ENCODE results near the gene BOC. TPM values are rescaled to one million over a fixed set of nuclear protein-coding genes. Genes with fewer than 3 reads are reported as not detected.
A peak's percentile ranks its signal among the peaks of the same experiment; 100 is the strongest.

Gene BOC
- total RNA-seq, 1 experiment from 2014 or later, result 13.4 TPM

- Histone ChIP-seq H3K4me3 (no peak overlapping the region), H3K36me3 (peaks cover 19% of the 10 kb centered on the region), H3K27ac (no peak overlapping the region), H3K4me1 (peaks cover 55% of the 10 kb centered on the region), H3K9me3 (replicated peaks) (no peaks in the 10 kb centered on the region), H3K27me3 (no peaks in the 10 kb centered on the region)
- DNase-seq, result no peak
These were observed 12.3 kb downstream of the BOC start for GRCh38 chr3:113223475-113224281.

GRCh38 chr3:113225286-113225685 is 13.9 kb downstream of the BOC start:
- peaks cover 19% of the 10 kb centered on the region for H3K36me3 ChIP-seq
- H3K27ac ChIP-seq, result peak overlapping the region; percentile 89
- peaks cover 59% of the 10 kb centered on the region for H3K4me1 ChIP-seq
- no peaks in the 10 kb centered on the region for H3K27me3 ChIP-seq
- no peaks in the 10 kb centered on the region for H3K9me3 ChIP-seq (replicated peaks)
- H3K4me3 ChIP-seq, result peak overlapping the region; percentile 31
- no peak for DNase-seq

- Histone ChIP-seq H3K36me3 (peaks cover 10% of the 10 kb centered on the region; the same call in 1 of the 2 replicates), H3K27me3 (no peaks in the 10 kb centered on the region), H3K27ac (peak overlapping the region; percentile 89), H3K4me1 (peaks cover 71% of the 10 kb centered on the region), H3K4me3 (peak overlapping the region; percentile 31), H3K9me3 (replicated peaks) (no peaks in the 10 kb centered on the region)
- DNase-seq, result peak; percentile 58 to 78
These were observed 15.1 kb downstream of the BOC start for GRCh38 chr3:113226491-113226890.

GRCh38 chr3:113227146-113227545 is 15.8 kb downstream of the BOC start:
- Histone ChIP-seq H3K27ac (peak overlapping the region; percentile 89), H3K27me3 (no peaks in the 10 kb centered on the region), H3K36me3 (peaks cover 10% of the 10 kb centered on the region; the same call in 1 of the 2 replicates), H3K4me3 (no peak overlapping the region), H3K4me1 (peaks cover 74% of the 10 kb centered on the region), H3K9me3 (replicated peaks) (no peaks in the 10 kb centered on the region)
- no peak for DNase-seq

GRCh38 chr3:113228498-113229286 is 17.3 kb downstream of the BOC start:
- H3K27ac ChIP-seq, result peak overlapping the region; percentile 20; the same call in 1 of the 2 replicates
- no peaks in the 10 kb centered on the region for H3K9me3 ChIP-seq (replicated peaks)
- peaks cover 8% of the 10 kb centered on the region; the same call in 1 of the 2 replicates for H3K36me3 ChIP-seq

GRCh38 chr3:113231391-113231790 is 20.0 kb downstream of the BOC start:
- H3K27ac ChIP-seq, result peak overlapping the region; percentile 97
- H3K9me3 ChIP-seq (replicated peaks), result no peaks in the 10 kb centered on the region
- H3K36me3 ChIP-seq, result no peaks in the 10 kb centered on the region
- no peak overlapping the region for H3K4me3 ChIP-seq
- H3K4me1 ChIP-seq, result peaks cover 82% of the 10 kb centered on the region
- DNase-seq, result peak in 1 of 2 experiments; percentile 60
- no peaks in the 10 kb centered on the region for H3K27me3 ChIP-seq

More at GRCh38 chr3:113228498-113229286, 17.3 kb downstream of the BOC start:
- Histone ChIP-seq H3K27me3 (no peaks in the 10 kb centered on the region), H3K4me1 (peaks cover 75% of the 10 kb centered on the region), H3K4me3 (no peak overlapping the region)
- DNase-seq, result peak; percentile 36 to 65

- Histone ChIP-seq H3K9me3 (replicated peaks) (no peaks in the 10 kb centered on the region), H3K4me1 (peaks cover 78% of the 10 kb centered on the region), H3K36me3 (no peaks in the 10 kb centered on the region), H3K27me3 (no peaks in the 10 kb centered on the region), H3K27ac (peak overlapping the region; percentile 97), H3K4me3 (no peak overlapping the region)
- peak; percentile 91 to 95 for DNase-seq
These were observed 20.5 kb downstream of the BOC start for GRCh38 chr3:113231827-113232253.

DNA sequence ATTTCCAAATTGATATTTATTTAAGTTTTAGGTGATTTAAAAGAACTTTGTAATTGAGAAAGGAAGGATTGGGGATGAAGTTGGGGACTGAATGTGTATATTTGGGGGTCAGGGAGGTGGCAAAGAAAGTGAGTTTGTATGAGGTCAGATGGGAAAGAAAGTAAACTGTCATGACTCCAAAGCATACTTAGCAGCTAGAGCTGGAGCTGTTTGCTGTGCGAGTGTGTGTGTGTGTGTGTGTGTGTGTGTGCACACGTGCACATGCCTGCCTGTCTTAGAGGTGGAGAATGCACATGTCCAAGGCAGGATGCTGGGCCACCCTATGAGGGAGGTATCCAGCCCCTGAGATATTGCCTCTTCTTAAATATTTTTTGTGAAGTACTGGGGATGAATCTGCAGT is 21.0 kb downstream of the BOC start:
- peak overlapping the region; percentile 97 for H3K27ac ChIP-seq
- DNase-seq, result no peak
- H3K36me3 ChIP-seq, result no peaks in the 10 kb centered on the region

GRCh38 chr3:113233497-113233896 is 22.1 kb downstream of the BOC start:
- H3K9me3 ChIP-seq (replicated peaks), result no peaks in the 10 kb centered on the region
- DNase-seq, result no peak
- peaks cover 63% of the 10 kb centered on the region for H3K4me1 ChIP-seq

More for the DNA sequence above, 21.0 kb downstream of the BOC start:
- Histone ChIP-seq H3K4me3 (no peak overlapping the region), H3K9me3 (replicated peaks) (no peaks in the 10 kb centered on the region), H3K4me1 (peaks cover 73% of the 10 kb centered on the region), H3K27me3 (no peaks in the 10 kb centered on the region)

GRCh38 chr3:113234028-113234427 is 22.7 kb downstream of the BOC start:
- no peak overlapping the region for H3K4me3 ChIP-seq
- no peak for DNase-seq
- no peaks in the 10 kb centered on the region for H3K27me3 ChIP-seq
- no peaks in the 10 kb centered on the region for H3K9me3 ChIP-seq (replicated peaks)
- H3K36me3 ChIP-seq, result no peaks in the 10 kb centered on the region
- peaks cover 58% of the 10 kb centered on the region for H3K4me1 ChIP-seq
- H3K27ac ChIP-seq, result peak overlapping the region; percentile 85

More at GRCh38 chr3:113233497-113233896, 22.1 kb downstream of the BOC start:
- Histone ChIP-seq H3K4me3 (no peak overlapping the region), H3K27ac (no peak overlapping the region), H3K36me3 (no peaks in the 10 kb centered on the region), H3K27me3 (no peaks in the 10 kb centered on the region)

DNA sequence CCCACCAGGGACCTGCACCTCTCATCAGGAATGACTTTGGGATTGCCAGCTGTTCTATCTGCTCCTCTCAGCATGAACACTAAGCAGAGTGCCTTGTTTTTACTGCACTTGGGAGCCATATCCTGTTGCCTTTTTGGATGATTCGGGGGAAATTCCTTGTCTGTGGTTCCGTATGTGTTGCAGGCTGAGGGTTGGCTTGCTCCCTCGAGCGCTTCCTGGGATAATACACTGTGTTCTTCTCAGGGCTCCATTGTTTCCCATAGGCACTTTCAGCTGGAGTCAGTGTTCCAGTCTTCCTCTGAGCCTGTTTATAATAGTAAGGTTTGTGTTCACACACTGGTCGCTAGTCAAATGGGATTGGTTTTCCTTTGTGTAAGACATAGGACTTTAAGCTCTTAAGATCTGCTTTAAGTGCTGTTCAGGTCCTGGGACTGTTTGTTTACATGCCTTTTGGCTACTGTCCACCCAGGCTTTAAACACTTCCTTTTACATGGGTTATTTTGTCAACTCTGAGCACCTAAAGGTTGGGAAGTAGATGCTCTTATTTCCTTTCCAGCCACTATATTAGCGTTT is 23.4 kb downstream of the BOC start:
- peak; percentile 51 to 79 for DNase-seq
- H3K4me3 ChIP-seq, result no peak overlapping the region
- H3K4me1 ChIP-seq, result peaks cover 54% of the 10 kb centered on the region
- peak overlapping the region; percentile 85 for H3K27ac ChIP-seq
- no peaks in the 10 kb centered on the region for H3K36me3 ChIP-seq
- H3K9me3 ChIP-seq (replicated peaks), result no peaks in the 10 kb centered on the region
- H3K27me3 ChIP-seq, result no peaks in the 10 kb centered on the region

GRCh38 chr3:113238503-113238902 is 27.1 kb downstream of the BOC start:
- Histone ChIP-seq H3K36me3 (no peaks in the 10 kb centered on the region), H3K4me1 (peaks cover 48% of the 10 kb centered on the region), H3K9me3 (replicated peaks) (no peaks in the 10 kb centered on the region), H3K27me3 (no peaks in the 10 kb centered on the region), H3K27ac (no peak overlapping the region), H3K4me3 (no peak overlapping the region)
- no peak for DNase-seq

GRCh38 chr3:113240841-113241240 is 29.5 kb downstream of the BOC start:
- H3K9me3 ChIP-seq (replicated peaks), result no peaks in the 10 kb centered on the region
- no peaks in the 10 kb centered on the region for H3K27me3 ChIP-seq
- H3K36me3 ChIP-seq, result no peaks in the 10 kb centered on the region
- H3K4me3 ChIP-seq, result no peak overlapping the region
- peaks cover 33% of the 10 kb centered on the region for H3K4me1 ChIP-seq
- DNase-seq, result no peak
- H3K27ac ChIP-seq, result peak overlapping the region; percentile 83

- Histone ChIP-seq H3K4me3 (peak overlapping the region; percentile 27), H3K9me3 (replicated peaks) (no peaks in the 10 kb centered on the region), H3K27ac (peak overlapping the region; percentile 83), H3K4me1 (peaks cover 36% of the 10 kb centered on the region), H3K36me3 (no peaks in the 10 kb centered on the region), H3K27me3 (no peaks in the 10 kb centered on the region)
- peak; percentile 50 to 66 for DNase-seq
These were observed 30.1 kb downstream of the BOC start for GRCh38 chr3:113241292-113242095.

Data from SJCRH30 (cell line).